Measurements from ENCODE around the gene ERBIN.
"Not testable (repeated sequence)": the region's sequence is repeated elsewhere in the genome, so short reads cannot be mapped to it uniquely, and the experiment has no call there.

The ERBIN gene

GRCh38 chr5:65926276-65926783 is at the start of gene ERBIN:
Gene ERBIN (plus strand): TSS chr5:65926575. CDS start chr5:65992719, 66,144 bp downstream.
- DNase-seq (ENCODE audit: low read depth), result peak; percentile 80

- no peak for DNase-seq (ENCODE audit: low read depth)
Observed at GRCh38 chr5:65876970-65877369, 49.4 kb upstream of the ERBIN start.

- peak; percentile 79 for DNase-seq (ENCODE audit: low read depth)
Observed at GRCh38 chr5:65879668-65880256, 46.6 kb upstream of the ERBIN start.

- DNase-seq (ENCODE audit: low read depth), result no peak
Observed at GRCh38 chr5:65880496-65881072, 45.8 kb upstream of the ERBIN start.

GRCh38 chr5:65882278-65882677 is 44.1 kb upstream of the ERBIN start:
- no peak for DNase-seq (ENCODE audit: low read depth)

- no peak for DNase-seq (ENCODE audit: low read depth)
Observed at GRCh38 chr5:65883461-65883860, 42.9 kb upstream of the ERBIN start.

- no peak for DNase-seq (ENCODE audit: low read depth)
Observed at GRCh38 chr5:65886387-65886786, 40.0 kb upstream of the ERBIN start.

GRCh38 chr5:65892024-65892423 is 34.4 kb upstream of the ERBIN start:
- DNase-seq (ENCODE audit: low read depth), result not testable (repeated sequence)

GRCh38 chr5:65892801-65893200 is 33.6 kb upstream of the ERBIN start:
- DNase-seq (ENCODE audit: low read depth), result no peak

GRCh38 chr5:65893749-65894430 is 32.5 kb upstream of the ERBIN start:
- DNase-seq (ENCODE audit: low read depth), result no peak

- no peak for DNase-seq (ENCODE audit: low read depth)
Observed at GRCh38 chr5:65895891-65896290, 30.5 kb upstream of the ERBIN start.

GRCh38 chr5:65900746-65901145 is 25.6 kb upstream of the ERBIN start:
- no peak for DNase-seq (ENCODE audit: low read depth)

GRCh38 chr5:65902104-65902503 is 24.3 kb upstream of the ERBIN start:
- no peak for DNase-seq (ENCODE audit: low read depth)

GRCh38 chr5:65903581-65903980 is 22.8 kb upstream of the ERBIN start:
- DNase-seq (ENCODE audit: low read depth), result no peak

GRCh38 chr5:65906256-65906655 is 20.1 kb upstream of the ERBIN start:
- DNase-seq (ENCODE audit: low read depth), result no peak

- DNase-seq (ENCODE audit: low read depth), result no peak
Observed at GRCh38 chr5:65907135-65907534, 19.2 kb upstream of the ERBIN start.

- DNase-seq (ENCODE audit: low read depth), result no peak
Observed at GRCh38 chr5:65910711-65911110, 15.7 kb upstream of the ERBIN start.

- no peak for DNase-seq (ENCODE audit: low read depth)
Observed at GRCh38 chr5:65912311-65912710, 14.1 kb upstream of the ERBIN start.

GRCh38 chr5:65913519-65913918 is 12.9 kb upstream of the ERBIN start:
- DNase-seq (ENCODE audit: low read depth), result no peak

- no peak for DNase-seq (ENCODE audit: low read depth)
Observed at GRCh38 chr5:65914641-65915196, 11.7 kb upstream of the ERBIN start.

- DNase-seq (ENCODE audit: low read depth), result not testable (repeated sequence)
Observed at GRCh38 chr5:65915661-65916060, 10.7 kb upstream of the ERBIN start.

- DNase-seq (ENCODE audit: low read depth), result no peak
Observed at GRCh38 chr5:65916066-65916465, 10.3 kb upstream of the ERBIN start.

- DNase-seq (ENCODE audit: low read depth), result no peak
Observed at GRCh38 chr5:65916636-65917035, 9.7 kb upstream of the ERBIN start.
